ENCODE measurements around the gene ANKS1B.
"Not testable (repeated sequence)": the region's sequence is repeated elsewhere in the genome, so short reads cannot be mapped to it uniquely, and the experiment has no call there.

The ANKS1B gene

GRCh38 chr12:99334285-99335056 is 650.3 kb downstream of the ANKS1B start:
- no peak for DNase-seq

GRCh38 chr12:99332936-99333591 is 651.7 kb downstream of the ANKS1B start:
- DNase-seq: no peak

- DNase-seq: no peak
Measured at GRCh38 chr12:99330216-99330615, 654.5 kb downstream of the ANKS1B start.

- not testable (repeated sequence) for DNase-seq
Measured at GRCh38 chr12:99321210-99321609, 663.5 kb downstream of the ANKS1B start.

GRCh38 chr12:99311373-99311772 is 673.4 kb downstream of the ANKS1B start:
- no peak for DNase-seq

GRCh38 chr12:99309812-99310211 is 674.9 kb downstream of the ANKS1B start:
- no peak for DNase-seq

GRCh38 chr12:99302874-99303273 is 681.9 kb downstream of the ANKS1B start:
- no peak for DNase-seq

- DNase-seq: no peak
Measured at GRCh38 chr12:99287136-99287535, 697.6 kb downstream of the ANKS1B start.

GRCh38 chr12:99284161-99284560 is 700.6 kb downstream of the ANKS1B start:
- DNase-seq: no peak

GRCh38 chr12:99282624-99283023 is 702.1 kb downstream of the ANKS1B start:
- no peak for DNase-seq

- no peak for DNase-seq
Measured at GRCh38 chr12:99282086-99282485, 702.6 kb downstream of the ANKS1B start.

GRCh38 chr12:99281277-99281676 is 703.5 kb downstream of the ANKS1B start:
- DNase-seq: no peak

- no peak for DNase-seq
Measured at GRCh38 chr12:99278899-99279298, 705.8 kb downstream of the ANKS1B start.

- DNase-seq: no peak
Measured at GRCh38 chr12:99277591-99278379, 707.0 kb downstream of the ANKS1B start.

- no peak for DNase-seq
Measured at GRCh38 chr12:99271071-99271470, 713.7 kb downstream of the ANKS1B start.

- DNase-seq: no peak
Measured at GRCh38 chr12:99267038-99267437, 717.7 kb downstream of the ANKS1B start.

- no peak for DNase-seq
Measured at GRCh38 chr12:99265648-99266047, 719.1 kb downstream of the ANKS1B start.

GRCh38 chr12:99261256-99261655 is 723.5 kb downstream of the ANKS1B start:
- no peak for DNase-seq

GRCh38 chr12:99260456-99260996 is 724.2 kb downstream of the ANKS1B start:
- DNase-seq: no peak

- DNase-seq: no peak
Measured at GRCh38 chr12:99259040-99259934, 725.4 kb downstream of the ANKS1B start.

GRCh38 chr12:99257672-99258071 is 727.1 kb downstream of the ANKS1B start:
- DNase-seq: no peak

GRCh38 chr12:99253068-99253467 is 731.7 kb downstream of the ANKS1B start:
- no peak for DNase-seq

Measured in suppressor macrophage treated with lipopolysaccharide for 1 hour (primary cell).